Hematopoietic multipotent progenitor cell (in vitro differentiated cells): Measurements from ENCODE around the gene SPACA7. TPM values are rescaled to one million over a fixed set of nuclear protein-coding genes. Genes with fewer than 3 reads are reported as not detected.

ENCODE experiments used
- DNase-seq, 3 donors: peaks; one replicate each; pipeline ENCODE4 v3.0.0-alpha.2; 2011 to 2015; ENCODE audit warnings: low read depth in 2 of 3, low spot score in 2 of 3
- total RNA-seq: library from RNA; depleted of rRNA; stranded (reverse); fragments of >200 nt; gene quantifications from one replicate; pipeline ENCODE4 v1.2.3, GENCODE V29; 2012

Gene SPACA7
- not detected for total RNA-seq

DNA sequence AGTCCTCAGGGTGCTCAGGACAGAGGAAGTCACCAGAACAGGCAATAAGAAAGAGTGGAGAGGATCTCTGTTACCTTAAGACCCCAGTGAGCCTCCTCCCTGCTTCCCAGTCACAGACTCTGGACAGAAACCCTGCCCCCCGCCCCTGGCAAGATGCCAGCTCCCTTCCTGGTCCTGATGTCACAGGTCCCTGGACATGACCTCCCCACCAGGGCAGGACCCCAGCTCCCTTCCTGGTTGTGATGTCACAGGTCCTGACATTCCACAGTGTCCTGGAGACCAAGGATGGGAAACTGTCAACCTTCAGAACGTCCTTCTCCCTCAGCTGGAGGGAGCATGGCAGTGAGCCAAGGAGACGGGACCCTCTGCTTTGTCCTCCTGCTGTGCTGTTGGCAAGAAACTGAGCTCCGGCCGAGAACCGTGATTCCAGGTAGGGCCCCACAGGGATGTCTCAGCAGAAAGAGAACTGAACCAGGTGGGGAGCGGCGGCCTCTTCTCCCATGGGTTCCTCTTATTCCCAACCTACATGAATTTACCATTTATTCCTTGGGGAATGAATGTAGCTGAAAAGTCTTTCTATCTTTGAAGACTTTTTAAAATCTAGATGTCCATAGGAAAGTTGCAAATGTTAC lies at the start of gene SPACA7:
Gene SPACA7, plus strand, starts transcription at position 306 of the 632 bp plus-strand sequence. Its CDS starts 31 bp downstream, at position 337.
- no peak for DNase-seq

DNA sequence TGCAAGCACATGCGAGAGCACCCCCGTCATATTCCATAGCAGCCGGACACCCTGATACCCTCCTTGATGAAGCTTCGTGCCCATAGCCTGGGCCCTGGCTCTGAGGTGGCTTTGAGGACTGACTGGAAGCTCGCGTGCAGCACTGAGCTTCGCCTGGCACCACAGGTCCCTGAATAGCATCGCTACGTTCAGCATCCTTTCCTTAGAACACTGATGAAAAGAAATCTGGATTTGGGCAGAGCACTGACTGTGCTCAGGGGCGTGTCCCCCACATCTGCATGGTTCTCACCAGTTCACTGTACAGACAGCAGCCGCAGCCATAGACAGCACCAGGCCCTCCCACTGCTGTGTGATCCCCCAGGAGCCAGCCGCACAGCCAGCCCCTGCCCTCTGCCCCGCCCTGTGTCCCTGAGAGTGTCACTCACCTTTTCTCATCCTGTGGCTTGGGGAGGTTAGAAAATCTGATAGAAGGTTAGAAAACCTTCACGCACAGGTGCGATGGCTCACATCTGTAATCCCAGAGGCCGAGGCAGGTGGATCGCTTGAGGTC lies 49.3 kb upstream of the SPACA7 start:
- no peak for DNase-seq

- DNase-seq: no peak
Observed at GRCh38 chr13:112328936-112329335, 47.2 kb upstream of the SPACA7 start.

DNA sequence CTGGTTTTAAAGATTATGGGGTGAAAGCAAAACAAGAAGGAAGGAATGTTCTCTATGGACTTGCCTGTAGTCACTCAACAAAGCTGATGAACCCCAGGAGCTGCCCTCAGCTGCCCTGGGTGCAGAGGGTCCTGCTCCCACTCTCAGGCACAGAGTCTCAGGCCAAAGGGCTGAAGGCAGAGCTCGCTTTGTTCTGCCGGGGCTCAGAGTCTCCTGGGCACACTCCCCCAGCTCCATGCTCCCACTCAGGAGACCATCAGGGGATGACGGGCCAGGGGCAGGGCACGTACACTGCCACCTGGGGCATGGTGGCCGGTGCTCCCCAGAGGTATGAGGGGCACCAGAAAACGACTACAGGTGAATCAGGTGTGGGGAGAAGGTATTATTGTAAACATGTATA lies 46.8 kb upstream of the SPACA7 start:
- DNase-seq: no peak

- no peak for DNase-seq
Observed at GRCh38 chr13:112330066-112330465, 46.1 kb upstream of the SPACA7 start.

- DNase-seq: no peak
Observed at GRCh38 chr13:112330479-112331381, 45.4 kb upstream of the SPACA7 start.

DNA sequence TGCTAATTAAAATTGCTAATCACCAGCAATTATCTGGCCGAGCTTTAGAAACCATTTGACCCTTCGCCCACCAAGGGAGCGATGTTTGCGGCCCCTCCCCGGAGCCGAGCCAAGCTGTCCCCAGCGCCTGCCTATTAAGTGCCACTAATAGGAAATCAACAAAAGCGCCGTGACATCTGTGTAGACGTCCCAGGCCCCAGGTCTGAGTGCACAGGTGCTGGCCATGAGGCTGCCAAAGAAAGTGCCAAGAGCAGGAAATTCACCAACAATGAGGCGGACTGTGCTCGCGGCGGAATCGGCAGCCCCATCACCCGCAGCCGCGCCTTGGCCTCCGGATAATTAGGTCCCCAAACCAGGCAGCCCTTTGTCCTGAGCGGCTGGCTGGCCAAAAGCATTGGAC lies 44.5 kb upstream of the SPACA7 start:
- DNase-seq: no peak

DNA sequence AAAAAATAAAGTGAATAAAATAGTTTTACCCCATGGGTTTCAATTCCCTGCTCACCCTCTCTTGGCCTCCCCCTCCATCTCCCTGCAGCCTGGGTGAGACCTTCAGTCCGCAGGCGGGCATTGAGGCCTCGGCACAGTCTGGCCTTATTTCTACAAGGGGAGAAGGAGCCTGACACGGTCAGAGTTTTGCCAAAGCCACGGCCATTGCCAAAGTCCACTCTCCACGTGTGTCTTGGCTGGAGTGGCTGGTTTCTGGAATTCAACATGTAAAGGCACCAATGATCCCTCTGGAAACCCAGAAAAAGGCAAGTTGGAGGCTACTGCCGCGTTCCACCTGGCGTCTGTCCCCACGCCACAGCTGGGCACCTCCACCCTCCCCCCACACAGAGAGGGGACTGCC lies 43.4 kb upstream of the SPACA7 start:
- no peak for DNase-seq

GRCh38 chr13:112333756-112334543 lies 42.2 kb upstream of the SPACA7 start:
- DNase-seq: no peak

- DNase-seq: no peak
Observed at GRCh38 chr13:112335135-112335534, 41.0 kb upstream of the SPACA7 start.

DNA sequence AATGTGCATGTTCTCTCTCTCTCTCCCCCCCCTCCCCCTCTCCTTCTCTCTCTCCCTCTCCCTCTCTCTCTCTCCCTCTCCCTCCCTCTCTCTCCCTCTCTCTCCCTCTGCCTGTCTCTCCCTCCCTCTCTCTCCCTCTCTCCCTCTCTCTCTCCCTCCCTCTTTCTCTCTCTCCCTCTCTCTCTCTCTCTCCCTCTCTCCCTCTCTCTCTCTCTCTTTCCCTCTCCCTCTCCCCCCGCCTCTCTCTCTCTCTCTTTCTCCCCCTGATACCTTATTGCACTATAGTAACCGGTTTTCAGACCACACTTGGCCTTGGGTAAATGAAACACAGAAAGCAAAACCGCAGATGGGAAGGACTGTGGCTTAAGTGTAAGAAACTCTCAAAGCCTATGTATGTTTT lies 34.7 kb upstream of the SPACA7 start:
- DNase-seq: no peak

DNA sequence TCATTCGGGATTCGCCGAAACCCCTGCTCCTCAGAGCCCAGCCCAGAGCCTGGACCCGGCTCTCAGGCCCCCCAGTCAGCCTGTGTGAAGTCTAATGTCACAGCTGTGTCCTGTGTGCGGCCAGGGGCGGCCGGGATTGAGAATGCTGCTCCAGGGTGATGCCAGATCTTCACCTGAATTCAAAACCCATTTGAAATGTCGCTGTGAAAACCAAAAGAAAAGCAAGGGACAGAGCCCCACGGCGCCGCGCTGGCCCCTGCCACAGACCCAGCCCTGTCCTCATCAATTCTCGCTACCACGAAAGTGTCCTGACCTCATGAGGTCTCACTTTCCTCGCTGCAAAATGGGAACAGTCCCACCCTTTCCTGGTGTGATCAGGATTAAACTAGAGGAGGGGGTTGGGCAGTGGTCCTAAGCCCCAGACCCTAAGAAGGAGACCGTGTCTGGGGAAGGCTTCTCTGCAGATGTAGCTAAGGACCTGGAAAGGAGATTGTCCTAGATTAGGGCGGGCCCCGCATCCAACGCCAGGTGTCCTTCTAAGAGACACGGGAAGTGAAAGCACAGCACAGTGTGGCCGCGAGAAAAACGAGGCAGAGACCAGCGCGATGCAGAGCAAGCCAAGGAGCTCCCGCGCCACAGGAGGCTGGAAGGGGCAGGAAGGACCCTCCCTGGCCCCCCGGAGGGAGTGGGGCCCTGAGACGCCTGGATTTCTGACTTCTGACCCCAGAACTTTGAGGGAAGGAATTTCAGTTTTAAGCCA lies 34.0 kb upstream of the SPACA7 start:
- DNase-seq: no peak

DNA sequence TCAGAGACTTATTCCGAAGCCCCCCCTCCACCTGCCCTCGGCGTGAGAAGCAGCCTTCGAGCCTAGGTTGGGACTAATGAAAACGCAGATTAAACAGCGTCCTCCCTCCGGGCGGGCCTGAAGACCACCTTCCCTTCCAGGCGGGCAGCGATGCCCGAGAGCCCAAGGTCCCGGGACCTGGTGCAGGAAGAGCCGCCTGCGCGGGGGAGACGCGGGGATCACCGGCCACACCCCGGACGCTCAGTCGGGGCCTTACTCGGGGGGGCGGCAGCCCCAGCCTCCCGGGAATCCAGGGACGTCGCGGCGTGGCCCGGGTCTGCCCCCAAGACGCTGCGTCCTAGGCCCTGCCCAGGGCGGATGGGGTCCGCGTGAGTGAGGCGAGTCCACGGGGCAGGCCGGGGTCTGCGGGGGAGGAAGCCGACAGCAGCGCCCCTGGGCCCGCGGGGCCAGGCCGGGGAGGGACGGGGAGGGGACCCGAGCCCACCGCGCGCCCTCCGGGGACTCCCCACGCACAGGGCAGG lies 33.3 kb upstream of the SPACA7 start:
- no peak for DNase-seq

GRCh38 chr13:112343591-112343990 lies 32.6 kb upstream of the SPACA7 start:
- DNase-seq: no peak

GRCh38 chr13:112345826-112346172 lies 30.4 kb upstream of the SPACA7 start:
- DNase-seq: no peak

GRCh38 chr13:112346173-112346898 lies 29.8 kb upstream of the SPACA7 start:
- no peak for DNase-seq

GRCh38 chr13:112346899-112347229 lies 29.3 kb upstream of the SPACA7 start:
- DNase-seq: no peak

GRCh38 chr13:112347986-112348385 lies 28.2 kb upstream of the SPACA7 start:
- no peak for DNase-seq

DNA sequence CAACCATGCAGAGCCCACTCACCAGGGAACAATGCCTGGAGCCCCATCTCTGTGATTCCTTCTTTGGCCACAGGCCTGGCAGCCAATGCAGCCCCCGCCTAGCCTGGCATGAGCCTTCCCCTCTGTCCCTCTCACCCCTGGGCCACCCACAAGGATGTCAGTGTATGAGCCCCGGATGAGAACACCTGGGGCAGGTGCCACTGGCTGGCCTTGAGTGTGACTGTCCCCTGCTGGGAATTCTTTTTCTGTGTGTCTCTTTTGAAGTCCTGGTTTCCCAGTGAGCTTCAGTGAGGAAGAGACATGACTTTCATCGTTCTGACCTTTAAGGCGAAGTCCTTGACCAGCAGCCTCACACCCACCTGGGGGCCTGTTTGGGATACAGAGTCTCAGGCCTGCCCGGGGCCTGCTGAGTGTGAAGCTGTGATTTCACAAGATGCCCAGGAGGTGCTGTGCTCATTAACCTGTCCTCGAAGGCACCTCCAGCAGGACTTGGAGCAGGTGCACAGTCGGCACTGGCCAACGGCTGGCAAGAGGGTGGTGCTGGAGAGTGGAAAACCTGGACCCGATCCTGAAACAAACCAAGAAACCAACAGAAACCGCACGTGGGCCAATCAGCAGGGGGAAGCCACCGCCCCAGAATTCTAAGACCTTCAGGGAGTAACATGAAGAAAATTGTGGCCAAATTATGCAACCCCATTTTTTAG lies 27.4 kb upstream of the SPACA7 start:
- DNase-seq: no peak
